OCI-LY7 (cell line): ENCODE data around the gene EML3. TPM values are rescaled to one million over a fixed set of nuclear protein-coding genes. Genes with fewer than 3 reads are reported as not detected.

Experiments
- BruUV-seq: library from RNA; stranded (reverse); fragments of 400-500 nt; replicated peaks from 2 replicates; lab custom pipeline; 2021; lab: Mats Ljungman, UMichigan
- CTCF ChIA-PET: fragments of 300-600 bp; sonication (Branson Sonifier 250); formaldehyde crosslinking; loops from one replicate; lab custom pipeline; 2022; ENCODE audit warnings: antibody characterized with exemption; ENCODE audit not compliant: unreplicated experiment; lab: Charles Lee
- POLR2A ChIA-PET: fragments of 300-600 bp; sonication (Branson Sonifier 250); formaldehyde crosslinking; loops from one replicate; lab custom pipeline; 2022; ENCODE audit warnings: antibody characterized with exemption; lab: Charles Lee
- DNase-seq: peaks from one replicate; pipeline ENCODE4 v3.0.0-alpha.2; 2015; ENCODE audit warnings: low spot score
- H2AFZ ChIP-seq: fragments of 200-600 bp; sonication (generic), shearing (Covaris generic); 2 replicates; pipeline ENCODE4 v1.6.1; 2014; ENCODE audit warnings: mild to moderate bottlenecking, antibody characterized with exemption, low read length, moderate library complexity
- H3K27ac ChIP-seq: fragments of 200-600 bp; sonication (generic); 2 replicates; pipeline ENCODE4 v1.5.1; 2014; ENCODE audit warnings: mixed run types, low read depth, mild to moderate bottlenecking, moderate library complexity, low read length, inconsistent platforms; ENCODE audit not compliant: poor library complexity, severe bottlenecking
- H3K36me3 ChIP-seq: fragments of 200-600 bp; sonication (generic); 2 replicates; pipeline ENCODE4 v1.6.1; 2014; ENCODE audit warnings: mild to moderate bottlenecking, antibody characterized with exemption, low read length, moderate library complexity, mixed read lengths; ENCODE audit not compliant: insufficient read depth
- H3K4me1 ChIP-seq: fragments of 200-600 bp; sonication (generic); 2 replicates; pipeline ENCODE4 v1.5.1; 2014; ENCODE audit warnings: mild to moderate bottlenecking, low read length; ENCODE audit not compliant: insufficient read depth, poor library complexity, severe bottlenecking
- H3K4me2 ChIP-seq: fragments of 200-600 bp; sonication (generic); 2 replicates; pipeline ENCODE4 v1.6.1; 2014; ENCODE audit warnings: mild to moderate bottlenecking, low read length
- H3K4me3 ChIP-seq: fragments of 200-600 bp; sonication (generic); 2 replicates; pipeline ENCODE4 v1.5.1; 2014; ENCODE audit warnings: mild to moderate bottlenecking, low read depth, low read length; ENCODE audit not compliant: poor library complexity, severe bottlenecking
- H3K79me2 ChIP-seq: fragments of 200-600 bp; sonication (generic); 2 replicates; pipeline ENCODE4 v1.6.1; 2016; ENCODE audit warnings: low read depth, mild to moderate bottlenecking, low read length, moderate library complexity, mixed read lengths; ENCODE audit not compliant: insufficient read depth
- H3K9me2 ChIP-seq: fragments of 200-600 bp; sonication (generic); 2 replicates; pipeline ENCODE4 v1.6.1; 2016; ENCODE audit warnings: mild to moderate bottlenecking, low read length, mixed read lengths; ENCODE audit not compliant: insufficient read depth
- H3K9me3 ChIP-seq: fragments of 200-600 bp; sonication (generic); 2 replicates; pipeline ENCODE4 v1.6.1; 2014; ENCODE audit warnings: mild to moderate bottlenecking, mixed run types, low read length, mixed read lengths
- H4K20me1 ChIP-seq: fragments of 200-600 bp; sonication (generic); 2 replicates; pipeline ENCODE4 v1.6.1; 2014; ENCODE audit warnings: mild to moderate bottlenecking, antibody characterized with exemption, low read length, moderate library complexity, mixed read lengths; ENCODE audit not compliant: insufficient read depth
- CTCF ChIP-seq: fragments of 200-600 bp; sonication (generic); conservative IDR thresholded peaks from 2 replicates; pipeline ENCODE4 v1.5.1; 2014; ENCODE audit warnings: mild to moderate bottlenecking, antibody characterized with exemption, low read length, moderate library complexity, mixed read lengths
- EZH2phosphoT487 ChIP-seq: fragments of 200-600 bp; sonication (generic); IDR thresholded peaks from 2 replicates; pipeline ENCODE4 v1.6.1; 2018; ENCODE audit warnings: low read depth, borderline replicate concordance, mild to moderate bottlenecking, mixed run types, antibody characterized with exemption, low read length, moderate library complexity, mixed read lengths
- intact Hi-C: fragments of 100-400 bp; cut with micrococcal nuclease; formaldehyde crosslinking; loops from one replicate; pipeline ENCODE4 v1.10.0; 2022; ENCODE audit not compliant: unreplicated experiment
- total RNA-seq, 2 experiments: library from RNA; depleted of rRNA in 1 of 2; stranded (reverse); fragments of >200 nt in 1 of 2; shearing (Covaris generic) in 1 of 2; gene quantifications; 2 replicates each; pipeline ENCODE4 v1.2.3, GENCODE V29; 2014 to 2022

The EML3 gene
- total RNA-seq, 2 experiments from 2014 or later: 52.8 to 81.6 TPM

DNA sequence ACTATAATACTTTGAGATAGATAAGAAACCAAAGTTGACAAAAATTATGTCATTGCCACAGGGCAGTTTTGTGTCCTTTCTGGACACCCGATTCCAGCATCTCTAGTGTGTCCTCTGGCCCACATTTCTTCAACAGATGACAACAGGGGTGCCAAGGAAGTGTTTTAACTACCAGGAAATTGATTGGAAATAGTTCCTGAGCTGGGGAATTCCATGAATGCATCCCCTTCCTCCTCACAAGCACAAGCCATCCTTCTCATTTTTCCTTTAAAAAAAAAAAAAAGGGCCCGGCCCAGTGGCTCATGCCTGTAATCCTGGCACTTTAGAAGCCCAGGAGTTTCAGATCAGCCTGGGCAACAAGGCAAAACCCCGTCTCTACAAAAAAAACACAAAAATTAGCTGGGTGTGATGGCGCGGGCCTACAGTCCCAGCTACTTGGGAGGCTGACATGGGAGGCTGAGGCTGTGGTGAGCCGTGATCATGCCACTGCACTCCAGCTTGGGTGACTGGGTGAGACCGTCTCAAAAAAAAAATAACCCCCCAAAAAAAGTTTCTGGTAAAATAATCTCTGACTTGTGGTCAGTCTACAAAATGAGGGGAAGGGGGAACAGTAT lies 10.0 kb upstream of the EML3 start:
- Histone ChIP-seq H3K79me2 (peaks cover 24% of the 10 kb centered on the region), H3K27ac (peak overlapping the region; percentile 83), H3K4me1 (peaks cover 25% of the 10 kb centered on the region), H3K9me3 (no peaks in the 10 kb centered on the region), H2AFZ (peak overlapping the region; percentile 68; the same call in 1 of the 2 replicates), H3K36me3 (peaks cover 46% of the 10 kb centered on the region), H4K20me1 (no peaks in the 10 kb centered on the region), H3K9me2 (no peaks in the 10 kb centered on the region), H3K4me3 (peak overlapping the region; percentile 18), H3K4me2 (peak overlapping the region; percentile 51)
- POLR2A ChIA-PET: interaction anchor here (0.5 to 2.7 kb wide), 7 partner anchors 11 to 101 kb away, joined by 3 to 17 read pairs (median 4); partner anchors contain the start of genes C11orf98, CSKMT and TUT1
- CTCF ChIA-PET: interaction anchor here (0.6 kb wide), 1 partner anchor 30 kb away, joined by 7 read pairs; the partner anchor contains the start of gene INTS5
- no peak for DNase-seq
- intact Hi-C loops: loop anchor here (2.0 kb wide), 2 partner anchors 30 to 32 kb away; partner anchors contain the start of genes INTS5 and TUT1
- TF ChIP-seq EZH2phosphoT487 (no peak), CTCF (no peak)
- BruUV-seq: TSS peak; percentile 94

- Histone ChIP-seq H3K4me1 (peaks cover 25% of the 10 kb centered on the region), H3K9me2 (no peaks in the 10 kb centered on the region), H3K4me3 (peak within 1 kb of the TSS; percentile 79), H3K27ac (peak within 1 kb of the TSS; percentile 83), H2AFZ (peak within 1 kb of the TSS; percentile 68; the same call in 1 of the 2 replicates), H3K36me3 (peaks cover 45% of the 10 kb centered on the region), H3K9me3 (no peaks in the 10 kb centered on the region), H3K79me2 (peaks cover 24% of the 10 kb centered on the region), H3K4me2 (peak within 1 kb of the TSS; percentile 98), H4K20me1 (no peaks in the 10 kb centered on the region)
- POLR2A ChIA-PET: interaction anchor here (0.5 to 2.7 kb wide), 16 partner anchors 11 to 150 kb away, joined by 3 to 17 read pairs (median 4); partner anchors contain the start of genes C11orf98, CSKMT, EEF1G and GANAB
- TF ChIP-seq CTCF (0 out of 2 replicates have a peak, but pooled peaks have one; percentile 20), EZH2phosphoT487 (no peak)
- peak; percentile 99 for DNase-seq
- BruUV-seq: no TSS peak
- CTCF ChIA-PET: interaction anchor here (0.6 to 1.0 kb wide), 3 partner anchors 30 to 31 kb away, joined by 3 to 7 read pairs (median 4); partner anchors contain the start of gene INTS5
- intact Hi-C loops: loop anchor here (2.0 kb wide), 2 partner anchors 31 kb away; partner anchors contain the start of genes INTS5 and TUT1
Measured at GRCh38 chr11:62621567-62622470, 9.2 kb upstream of the EML3 start, which contains the start of gene B3GAT3. TSS of gene B3GAT3 (minus strand) at chr11:62621986. CDS start at chr11:62621947, 39 bp downstream.
